Gastroesophageal sphincter (tissue), 3 donors: ENCODE measurements around the gene AK8.

Experiments used
- CTCF ChIP-seq, 4 experiments: fragments of 200-600 bp in 2 of 4; fragments of 450-650 bp in 2 of 4; sonication (generic) in 1 of 4; IDR thresholded peaks; one replicate each; pipeline ENCODE4 v1.5.1; 2017 to 2019; ENCODE audit warnings: antibody characterized with exemption in 4 of 4, mild to moderate bottlenecking in 2 of 4, moderate library complexity in 2 of 4
- EP300 ChIP-seq: sonication (generic); formaldehyde crosslinking; IDR thresholded peaks from one replicate; pipeline ENCODE4 v1.6.1; 2017; ENCODE audit warnings: antibody characterized with exemption, mild to moderate bottlenecking
- POLR2A ChIP-seq, 2 donors: fragments of 450-650 bp; IDR thresholded peaks; one replicate each; pipeline ENCODE4 v1.6.1; 2017; ENCODE audit warnings: antibody characterized with exemption in 2 of 2, mild to moderate bottlenecking in 2 of 2, moderate library complexity in 1 of 2

DNA sequence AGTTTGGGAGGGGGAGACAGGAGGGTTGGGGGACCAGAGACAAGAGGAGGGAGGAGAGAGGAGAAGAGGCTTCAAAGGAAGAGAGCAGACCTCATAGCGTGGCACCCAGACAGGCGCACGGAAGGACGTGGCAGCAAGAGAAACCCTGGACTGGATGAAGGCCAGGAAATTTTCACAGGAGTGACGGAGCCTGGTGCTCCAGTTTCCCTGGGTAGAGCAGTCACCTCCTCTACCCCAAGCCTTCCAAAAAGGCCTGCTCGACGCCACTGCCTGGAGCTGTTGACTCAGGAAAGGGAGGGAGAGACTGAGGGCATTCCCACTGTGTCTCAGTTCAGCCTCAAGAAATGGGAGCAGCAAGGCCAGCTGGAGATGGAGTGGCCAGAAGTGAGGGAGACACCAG, 19.3 kb downstream of the AK8 start:
- no peak for TF ChIP-seq EP300
- no peak for TF ChIP-seq POLR2A (IDR thresholded peaks at IDR 0.05)
- TF ChIP-seq CTCF (IDR thresholded peaks at IDR 0.05) = no peak
